ENCODE results near the gene TBL1X.

TBL1X gene

DNA sequence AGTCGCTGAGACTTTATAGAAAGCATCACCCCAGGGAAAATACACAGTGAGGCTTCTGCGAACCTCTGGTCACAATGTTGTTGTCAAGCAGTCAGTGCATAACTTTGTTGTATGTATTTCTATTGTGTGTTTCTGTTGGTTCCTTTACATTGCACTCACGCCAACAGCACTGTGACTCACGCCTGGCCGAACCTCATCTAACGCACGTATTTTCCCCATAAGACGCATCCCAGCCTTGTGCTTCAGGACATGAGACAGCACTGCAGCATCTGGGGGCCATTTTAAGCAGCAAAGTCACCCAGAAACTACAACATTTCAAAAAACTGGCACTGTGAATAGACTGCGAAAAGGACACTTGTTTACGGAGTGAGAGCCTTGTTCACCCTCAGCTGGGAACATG is 30.6 kb downstream of the TBL1X start:
- no peak overlapping the region for H3K4me3 ChIP-seq (ENCODE audit: low read length)
- no peak for DNase-seq (ENCODE audit: low read depth)
- TF ChIP-seq, protein P1, sequence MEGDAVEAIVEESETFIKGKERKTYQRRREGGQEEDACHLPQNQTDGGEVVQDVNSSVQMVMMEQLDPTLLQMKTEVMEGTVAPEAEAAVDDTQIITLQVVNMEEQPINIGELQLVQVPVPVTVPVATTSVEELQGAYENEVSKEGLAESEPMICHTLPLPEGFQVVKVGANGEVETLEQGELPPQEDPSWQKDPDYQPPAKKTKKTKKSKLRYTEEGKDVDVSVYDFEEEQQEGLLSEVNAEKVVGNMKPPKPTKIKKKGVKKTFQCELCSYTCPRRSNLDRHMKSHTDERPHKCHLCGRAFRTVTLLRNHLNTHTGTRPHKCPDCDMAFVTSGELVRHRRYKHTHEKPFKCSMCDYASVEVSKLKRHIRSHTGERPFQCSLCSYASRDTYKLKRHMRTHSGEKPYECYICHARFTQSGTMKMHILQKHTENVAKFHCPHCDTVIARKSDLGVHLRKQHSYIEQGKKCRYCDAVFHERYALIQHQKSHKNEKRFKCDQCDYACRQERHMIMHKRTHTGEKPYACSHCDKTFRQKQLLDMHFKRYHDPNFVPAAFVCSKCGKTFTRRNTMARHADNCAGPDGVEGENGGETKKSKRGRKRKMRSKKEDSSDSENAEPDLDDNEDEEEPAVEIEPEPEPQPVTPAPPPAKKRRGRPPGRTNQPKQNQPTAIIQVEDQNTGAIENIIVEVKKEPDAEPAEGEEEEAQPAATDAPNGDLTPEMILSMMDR (IDR thresholded peaks at IDR 0.05; ENCODE audit: insufficient read depth, low read depth, low read length, missing control alignments), result no peak

DNA sequence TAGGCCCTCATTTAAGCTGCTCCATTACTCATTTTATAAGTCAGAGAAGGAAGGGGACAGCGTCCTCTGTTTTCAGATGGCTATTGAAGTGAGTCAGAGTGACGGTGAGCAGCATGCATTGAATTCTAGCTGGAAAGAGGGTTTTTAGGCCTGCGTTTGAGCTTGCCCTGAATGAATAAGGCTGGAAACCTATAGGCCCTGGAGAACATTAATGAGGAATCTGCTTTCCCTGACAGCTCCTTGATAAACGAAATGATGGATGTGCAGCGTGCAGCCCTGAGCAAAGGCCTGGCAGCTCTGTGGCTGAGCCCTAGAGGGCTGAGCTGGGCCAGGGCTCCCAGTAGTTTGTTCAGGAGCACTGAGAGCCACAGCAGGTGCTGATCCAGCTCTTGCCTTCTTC is 33.4 kb downstream of the TBL1X start:
- TF ChIP-seq, protein P1 (IDR thresholded peaks at IDR 0.05; ENCODE audit: insufficient read depth, low read depth, low read length, missing control alignments), result no peak
- DNase-seq (ENCODE audit: low read depth), result peak; percentile 54
- H3K4me3 ChIP-seq (ENCODE audit: low read length), result no peak overlapping the region

GRCh38 chrX:9500584-9500983 is 35.7 kb downstream of the TBL1X start:
- DNase-seq (ENCODE audit: low read depth), result no peak
- TF ChIP-seq, protein P1 (IDR thresholded peaks at IDR 0.05; ENCODE audit: insufficient read depth, low read depth, low read length, missing control alignments), result no peak
- H3K4me3 ChIP-seq (ENCODE audit: low read length), result no peak overlapping the region

- TF ChIP-seq, protein P1 (IDR thresholded peaks at IDR 0.05; ENCODE audit: insufficient read depth, low read depth, low read length, missing control alignments), result no peak
- DNase-seq (ENCODE audit: low read depth), result no peak
- H3K4me3 ChIP-seq (ENCODE audit: low read length), result no peak overlapping the region
Measured at GRCh38 chrX:9501362-9501761, 36.5 kb downstream of the TBL1X start.

- DNase-seq (ENCODE audit: low read depth), result no peak
- H3K4me3 ChIP-seq (ENCODE audit: low read length), result no peak overlapping the region
- TF ChIP-seq, protein P1 (IDR thresholded peaks at IDR 0.05; ENCODE audit: insufficient read depth, low read depth, low read length, missing control alignments), result no peak
Measured at GRCh38 chrX:9503261-9503660, 38.4 kb downstream of the TBL1X start.

- peak; percentile 7 for DNase-seq (ENCODE audit: low read depth)
- TF ChIP-seq, protein P1 (IDR thresholded peaks at IDR 0.05; ENCODE audit: insufficient read depth, low read depth, low read length, missing control alignments), result no peak
- H3K4me3 ChIP-seq (ENCODE audit: low read length), result no peak overlapping the region
Measured at GRCh38 chrX:9510366-9510765, 45.5 kb downstream of the TBL1X start.

DNA sequence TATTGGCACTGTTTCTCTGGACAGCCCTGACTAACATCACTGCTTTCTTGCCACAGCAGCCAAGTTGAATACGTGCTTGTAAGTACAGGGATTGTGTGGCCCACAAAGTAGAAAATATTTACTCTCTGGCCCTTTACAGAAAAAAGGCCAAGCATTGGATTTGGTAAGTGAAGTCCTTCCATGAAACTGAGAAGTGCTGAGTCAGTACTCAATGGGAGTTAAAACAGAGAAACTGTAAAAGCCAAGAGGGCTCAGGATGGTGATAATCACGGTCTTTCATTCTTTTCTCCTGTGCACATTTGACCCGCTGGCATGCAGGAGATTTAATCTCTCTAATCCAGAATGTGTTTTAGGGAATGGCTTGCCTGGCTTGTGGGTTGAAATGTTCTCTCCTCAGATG is 46.1 kb downstream of the TBL1X start:
- no peak overlapping the region for H3K4me3 ChIP-seq (ENCODE audit: low read length)
- TF ChIP-seq, protein P1 (IDR thresholded peaks at IDR 0.05; ENCODE audit: insufficient read depth, low read depth, low read length, missing control alignments), result no peak
- DNase-seq (ENCODE audit: low read depth), result no peak

Measured in epithelial cell of esophagus (primary cell).